ENCODE data around the gene BTBD10. TPM values are rescaled to one million over a fixed set of nuclear protein-coding genes. Genes with fewer than 3 reads are reported as not detected.

BTBD10 gene
- total RNA-seq, 1 experiment from 2014 or later, result 29.6 TPM

- Histone ChIP-seq H3K27ac (ENCODE audit: low read length) (no peak overlapping the region), H3K9me3 (ENCODE audit: control insufficient read depth, insufficient read depth, low read depth, low read length) (no peaks in the 10 kb centered on the region), H3K4me3 (ENCODE audit: low read depth in 2 of 2, low read length in 2 of 2) (no peak overlapping the region), H3K36me3 (ENCODE audit: control insufficient read depth, insufficient read depth, low read length) (no peaks in the 10 kb centered on the region), H3K27me3 (ENCODE audit: control insufficient read depth, insufficient read depth, low read length) (no peaks in the 10 kb centered on the region), H3K4me1 (ENCODE audit: control insufficient read depth, insufficient read depth, low read length) (no peaks in the 10 kb centered on the region)
- CTCF ChIA-PET, result no interaction called here
- in situ Hi-C loops (cut with HindIII; ENCODE audit: low pct_unique_long_range_greater_than_20kb, low sequenced_read_pairs), result no loop called here
- POLR2A ChIA-PET, result no interaction called here
- DNase-seq (ENCODE audit: low read depth, low spot score), result no peak
- intact Hi-C loops (cut with micrococcal nuclease; ENCODE audit: unreplicated experiment), result no loop called here
- ATAC-seq, result no peak
- no peak for TF ChIP-seq TCF7L2 (IDR thresholded peaks at IDR 0.05; ENCODE audit: low read depth, low read length)
- no peak for TF ChIP-seq POLR2AphosphoS5 (IDR thresholded peaks at IDR 0.05; ENCODE audit: low read depth, low read length)
- no peak for TF ChIP-seq REST (IDR thresholded peaks at IDR 0.05; ENCODE audit: insufficient read depth in 1 of 2, low read depth in 2 of 2, low read length in 1 of 2)
- no peak for TF ChIP-seq SIN3A (IDR thresholded peaks at IDR 0.05; ENCODE audit: borderline replicate concordance, insufficient read depth, low read depth, low read length)
- TF ChIP-seq, protein P1, sequence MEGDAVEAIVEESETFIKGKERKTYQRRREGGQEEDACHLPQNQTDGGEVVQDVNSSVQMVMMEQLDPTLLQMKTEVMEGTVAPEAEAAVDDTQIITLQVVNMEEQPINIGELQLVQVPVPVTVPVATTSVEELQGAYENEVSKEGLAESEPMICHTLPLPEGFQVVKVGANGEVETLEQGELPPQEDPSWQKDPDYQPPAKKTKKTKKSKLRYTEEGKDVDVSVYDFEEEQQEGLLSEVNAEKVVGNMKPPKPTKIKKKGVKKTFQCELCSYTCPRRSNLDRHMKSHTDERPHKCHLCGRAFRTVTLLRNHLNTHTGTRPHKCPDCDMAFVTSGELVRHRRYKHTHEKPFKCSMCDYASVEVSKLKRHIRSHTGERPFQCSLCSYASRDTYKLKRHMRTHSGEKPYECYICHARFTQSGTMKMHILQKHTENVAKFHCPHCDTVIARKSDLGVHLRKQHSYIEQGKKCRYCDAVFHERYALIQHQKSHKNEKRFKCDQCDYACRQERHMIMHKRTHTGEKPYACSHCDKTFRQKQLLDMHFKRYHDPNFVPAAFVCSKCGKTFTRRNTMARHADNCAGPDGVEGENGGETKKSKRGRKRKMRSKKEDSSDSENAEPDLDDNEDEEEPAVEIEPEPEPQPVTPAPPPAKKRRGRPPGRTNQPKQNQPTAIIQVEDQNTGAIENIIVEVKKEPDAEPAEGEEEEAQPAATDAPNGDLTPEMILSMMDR (IDR thresholded peaks at IDR 0.05), result no peak
- BruUV-seq (replicated peaks), result no TSS peak
These were observed 96.6 kb downstream of the BTBD10 start for GRCh38 chr11:13366266-13367026.

DNA sequence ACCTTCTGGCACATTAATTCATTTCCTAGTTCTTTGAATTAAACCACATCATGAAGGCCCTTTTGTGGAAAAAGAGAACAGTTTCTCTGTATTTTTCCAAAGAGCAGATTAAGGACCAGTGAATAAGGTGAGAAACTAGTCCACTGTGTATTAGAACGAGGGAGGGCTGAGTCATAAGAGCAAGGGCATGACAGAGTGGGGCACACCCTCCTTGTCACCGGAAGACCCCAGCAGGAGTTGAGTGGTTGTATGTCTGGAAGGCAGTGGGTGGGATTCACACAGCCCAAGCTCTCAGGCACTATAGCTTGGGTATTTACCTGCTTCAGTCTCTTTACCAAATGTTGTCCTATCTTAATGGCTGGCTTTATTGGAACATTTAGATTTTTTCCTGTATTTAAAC lies 98.6 kb downstream of the BTBD10 start:
- CTCF ChIA-PET, result no interaction called here
- TF ChIP-seq TCF7L2 (IDR thresholded peaks at IDR 0.05; ENCODE audit: low read depth, low read length) (no peak), POLR2AphosphoS5 (IDR thresholded peaks at IDR 0.05; ENCODE audit: low read depth, low read length) (no peak), REST (IDR thresholded peaks at IDR 0.05; ENCODE audit: insufficient read depth in 1 of 2, low read depth in 2 of 2, low read length in 1 of 2) (no peak), SIN3A (IDR thresholded peaks at IDR 0.05; ENCODE audit: borderline replicate concordance, insufficient read depth, low read depth, low read length) (no peak)
- TF ChIP-seq, protein P1 (IDR thresholded peaks at IDR 0.05), result no peak
- Histone ChIP-seq H3K27ac (ENCODE audit: low read length) (no peak overlapping the region), H3K27me3 (ENCODE audit: control insufficient read depth, insufficient read depth, low read length) (no peaks in the 10 kb centered on the region), H3K9me3 (ENCODE audit: control insufficient read depth, insufficient read depth, low read depth, low read length) (no peaks in the 10 kb centered on the region), H3K4me3 (ENCODE audit: low read depth in 2 of 2, low read length in 2 of 2) (no peak overlapping the region), H3K36me3 (ENCODE audit: control insufficient read depth, insufficient read depth, low read length) (no peaks in the 10 kb centered on the region), H3K4me1 (ENCODE audit: control insufficient read depth, insufficient read depth, low read length) (no peaks in the 10 kb centered on the region)
- POLR2A ChIA-PET, result interaction anchor here (0.6 kb wide), 1 partner anchor 118 kb away, joined by 5 read pairs; no protein-coding TSS in a partner anchor
- intact Hi-C loops (cut with micrococcal nuclease; ENCODE audit: unreplicated experiment), result no loop called here
- in situ Hi-C loops (cut with HindIII; ENCODE audit: low pct_unique_long_range_greater_than_20kb, low sequenced_read_pairs), result no loop called here
- no TSS peak for BruUV-seq (replicated peaks)
- DNase-seq (ENCODE audit: low read depth, low spot score), result no peak
- no peak for ATAC-seq

Data from Panc1 (cell line).